ENCODE results near the gene SFSWAP. TPM values are rescaled to one million over a fixed set of nuclear protein-coding genes. Genes with fewer than 3 reads are reported as not detected.
A peak's percentile ranks its signal among the peaks of the same experiment; 100 is the strongest.

The SFSWAP gene
- polyA plus RNA-seq, 3 donors: 7.3 to 33.0 (median 10.7) TPM

- H3K4me1 Mint-ChIP-seq: no peaks in the 10 kb centered on the region
- Histone ChIP-seq H3K4me1 (ENCODE audit: control insufficient read depth in 1 of 2, insufficient read depth in 2 of 2, low read length in 2 of 2) (no peaks in the 10 kb centered on the region), H3K27me3 (ENCODE audit: control insufficient read depth in 2 of 2, insufficient read depth in 2 of 2, low read length in 2 of 2) (no peaks in the 10 kb centered on the region), H3K79me2 (ENCODE audit: insufficient read depth, low read length) (peaks cover 48% of the 10 kb centered on the region), H3K27ac (ENCODE audit: low read depth in 1 of 2, low read length in 2 of 2) (no peak overlapping the region), H3K4me2 (replicated peaks; ENCODE audit: extremely low read depth, low read length, poor library complexity, severe bottlenecking) (no peak overlapping the region), H3K4me3 (replicated peaks in 1 of 3; ENCODE audit: low read depth in 2 of 3, low read length in 3 of 3) (no peak overlapping the region), H2AFZ (ENCODE audit: insufficient read depth, low read depth, low read length, poor library complexity, severe bottlenecking) (no peak overlapping the region), H3K9me3 (replicated peaks in 1 of 2; ENCODE audit: control insufficient read depth in 1 of 2, insufficient read depth in 1 of 2, low read length in 2 of 2) (no peaks in the 10 kb centered on the region), H4K20me1 (ENCODE audit: insufficient read depth, low read length) (peaks cover 60% of the 10 kb centered on the region), H3K9ac (ENCODE audit: insufficient read depth, low read length, poor library complexity, severe bottlenecking) (no peak overlapping the region), H3K36me3 (replicated peaks in 1 of 2; ENCODE audit: control insufficient read depth in 1 of 2, insufficient read depth in 2 of 2, low read length in 2 of 2) (peaks cover 97 to 100% of the 10 kb centered on the region in 2 donors)
- TF ChIP-seq, protein P1, sequence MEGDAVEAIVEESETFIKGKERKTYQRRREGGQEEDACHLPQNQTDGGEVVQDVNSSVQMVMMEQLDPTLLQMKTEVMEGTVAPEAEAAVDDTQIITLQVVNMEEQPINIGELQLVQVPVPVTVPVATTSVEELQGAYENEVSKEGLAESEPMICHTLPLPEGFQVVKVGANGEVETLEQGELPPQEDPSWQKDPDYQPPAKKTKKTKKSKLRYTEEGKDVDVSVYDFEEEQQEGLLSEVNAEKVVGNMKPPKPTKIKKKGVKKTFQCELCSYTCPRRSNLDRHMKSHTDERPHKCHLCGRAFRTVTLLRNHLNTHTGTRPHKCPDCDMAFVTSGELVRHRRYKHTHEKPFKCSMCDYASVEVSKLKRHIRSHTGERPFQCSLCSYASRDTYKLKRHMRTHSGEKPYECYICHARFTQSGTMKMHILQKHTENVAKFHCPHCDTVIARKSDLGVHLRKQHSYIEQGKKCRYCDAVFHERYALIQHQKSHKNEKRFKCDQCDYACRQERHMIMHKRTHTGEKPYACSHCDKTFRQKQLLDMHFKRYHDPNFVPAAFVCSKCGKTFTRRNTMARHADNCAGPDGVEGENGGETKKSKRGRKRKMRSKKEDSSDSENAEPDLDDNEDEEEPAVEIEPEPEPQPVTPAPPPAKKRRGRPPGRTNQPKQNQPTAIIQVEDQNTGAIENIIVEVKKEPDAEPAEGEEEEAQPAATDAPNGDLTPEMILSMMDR (IDR thresholded peaks at IDR 0.05): no peak
- H3K27me3 Mint-ChIP-seq (ENCODE audit: low read depth in 3 of 3): no peaks in the 10 kb centered on the region
- H3K36me3 Mint-ChIP-seq: peaks cover 87 to 88% of the 10 kb centered on the region in 2 donors
- no peak overlapping the region for H3K4me3 Mint-ChIP-seq
- DNase-seq: no peak
- H3K9me3 Mint-ChIP-seq: no peaks in the 10 kb centered on the region
- H3K27ac Mint-ChIP-seq: peak overlapping the region in 1 of 7 donors; percentile 27
- WGBS (ENCODE audit: insufficient coverage): 100% methylated on average over 1 of the region's 5 CpGs
- intact Hi-C loops (cut with micrococcal nuclease): no loop called here
Measured at GRCh38 chr12:131723532-131723931, 12.6 kb downstream of the SFSWAP start.

DNA sequence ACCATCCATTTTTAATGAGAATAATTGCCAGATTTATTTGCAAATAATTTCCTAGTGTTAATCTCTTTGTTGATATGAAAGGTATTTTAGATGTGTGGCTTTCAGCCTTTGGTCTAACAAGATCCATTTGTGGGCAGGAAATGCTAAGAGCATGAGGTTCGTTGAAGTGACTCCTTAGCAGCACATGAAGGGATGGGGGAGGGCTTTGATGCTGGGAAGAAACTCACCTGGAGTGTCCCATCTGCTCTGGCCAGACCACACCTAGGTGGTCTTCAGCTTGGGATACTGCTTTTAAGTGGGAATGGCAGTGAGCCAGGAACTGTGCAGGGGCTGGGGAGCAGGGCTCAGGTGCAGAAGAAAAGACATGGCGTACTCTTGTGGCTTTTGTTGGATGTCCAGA lies 13.6 kb downstream of the SFSWAP start:
- Mint-ChIP-seq H3K27me3 (ENCODE audit: low read depth in 3 of 3) (no peaks in the 10 kb centered on the region), H3K4me1 (no peaks in the 10 kb centered on the region), H3K36me3 (peaks cover 88 to 89% of the 10 kb centered on the region in 2 donors), H3K9me3 (no peaks in the 10 kb centered on the region), H3K27ac (no peak overlapping the region), H3K4me3 (no peak overlapping the region)
- Histone ChIP-seq H3K27me3 (ENCODE audit: control insufficient read depth in 2 of 2, insufficient read depth in 2 of 2, low read length in 2 of 2) (no peaks in the 10 kb centered on the region), H3K4me2 (replicated peaks; ENCODE audit: extremely low read depth, low read length, poor library complexity, severe bottlenecking) (no peak overlapping the region), H3K4me3 (replicated peaks in 1 of 3; ENCODE audit: low read depth in 2 of 3, low read length in 3 of 3) (no peak overlapping the region), H2AFZ (ENCODE audit: insufficient read depth, low read depth, low read length, poor library complexity, severe bottlenecking) (no peak overlapping the region), H3K79me2 (ENCODE audit: insufficient read depth, low read length) (peaks cover 46% of the 10 kb centered on the region), H3K9ac (ENCODE audit: insufficient read depth, low read length, poor library complexity, severe bottlenecking) (no peak overlapping the region), H3K36me3 (replicated peaks in 1 of 2; ENCODE audit: control insufficient read depth in 1 of 2, insufficient read depth in 2 of 2, low read length in 2 of 2) (peaks cover 97 to 100% of the 10 kb centered on the region in 2 donors), H3K9me3 (replicated peaks in 1 of 2; ENCODE audit: control insufficient read depth in 1 of 2, insufficient read depth in 1 of 2, low read length in 2 of 2) (no peaks in the 10 kb centered on the region), H3K27ac (ENCODE audit: low read depth in 1 of 2, low read length in 2 of 2) (no peak overlapping the region), H4K20me1 (ENCODE audit: insufficient read depth, low read length) (peaks cover 50% of the 10 kb centered on the region), H3K4me1 (ENCODE audit: control insufficient read depth in 1 of 2, insufficient read depth in 2 of 2, low read length in 2 of 2) (no peaks in the 10 kb centered on the region)
- TF ChIP-seq, protein P1 (IDR thresholded peaks at IDR 0.05): no peak
- no peak for DNase-seq
- intact Hi-C loops (cut with micrococcal nuclease): no loop called here
- 67% methylated on average over 1 of the region's 2 CpGs for WGBS (ENCODE audit: insufficient coverage)

All from CD14-positive monocyte (primary cell).